Mesangial cell (primary cell): ENCODE results near the gene AIP. TPM values are rescaled to one million over a fixed set of nuclear protein-coding genes. Genes with fewer than 3 reads are reported as not detected.

ENCODE experiments used
- total RNA-seq: library from RNA; depleted of rRNA; stranded (reverse); fragments of >200 nt; gene quantifications from 2 replicates; pipeline ENCODE4 v1.2.3, GENCODE V29; 2015

The AIP gene
- 59.2 and 87.3 TPM in 2 replicates for total RNA-seq

GRCh38 chr11:67482827-67483798 is at the start of gene AIP:
TSS of gene AIP (plus strand) at chr11:67483026. CDS start at chr11:67483159, 133 bp downstream.

GRCh38 chr11:67437082-67437808 is 45.6 kb upstream of the AIP start, which contains the start of gene PTPRCAP:
TSS of gene PTPRCAP (minus strand) at chr11:67437682. CDS start at chr11:67437619, 63 bp downstream.

GRCh38 chr11:67452141-67452952 is 30.5 kb upstream of the AIP start, which contains the start of gene GPR152:
TSS of gene GPR152 (minus strand) at chr11:67452729. CDS start at chr11:67452724, 5 bp downstream.

GRCh38 chr11:67455054-67455453 is 27.8 kb upstream of the AIP start, which contains the start of gene CABP4:
TSS of gene CABP4 (plus strand) at chr11:67455354. CDS start at chr11:67455424, 70 bp downstream.

GRCh38 chr11:67468759-67469507 is 13.9 kb upstream of the AIP start, which contains the start of gene TMEM134:
TSS of gene TMEM134 (minus strand) at chr11:67469251. CDS start at chr11:67469192, 59 bp downstream.

GRCh38 chr11:67504950-67505581 is 22.2 kb downstream of the AIP start, which contains the start of gene PITPNM1:
TSS of gene PITPNM1 (minus strand) at chr11:67505363. CDS start at chr11:67504180, 1,183 bp downstream.

GRCh38 chr11:67507864-67508485 is 25.1 kb downstream of the AIP start, which contains the start of gene CDK2AP2:
TSS of gene CDK2AP2 (minus strand) at chr11:67508162. CDS start at chr11:67508082, 80 bp downstream.

GRCh38 chr11:67522844-67523555 is 40.2 kb downstream of the AIP start, which contains the start of gene CABP2:
TSS of gene CABP2 (minus strand) at chr11:67523446. CDS start at chr11:67523326, 120 bp downstream.

Other genes starting within 250 kb of the AIP start
- gene GRK2, start 216.6 kb upstream of the AIP start, total RNA-seq, result 36.5 and 39.3 TPM in 2 replicates
- gene ANKRD13D, start 193.7 kb upstream of the AIP start, total RNA-seq, result 31.4 and 32.5 TPM in 2 replicates
- gene SSH3, start 179.5 kb upstream of the AIP start, total RNA-seq, result 20.2 and 57.3 TPM in 2 replicates
- 117 and 123 TPM in 2 replicates for gene POLD4, start 129.5 kb upstream of the AIP start, total RNA-seq
- gene CLCF1, start 109.4 kb upstream of the AIP start, total RNA-seq, result 17.8 and 29.8 TPM in 2 replicates
- 7.4 and 9.8 TPM in 2 replicates for gene RAD9A, start 91.0 kb upstream of the AIP start, total RNA-seq
- gene PPP1CA, start 81.2 kb upstream of the AIP start, total RNA-seq, result 266 and 298 TPM in 2 replicates
- gene TBC1D10C, start 78.9 kb upstream of the AIP start, total RNA-seq, result 0.33 and 0.76 TPM in 2 replicates
- gene CARNS1, start 67.3 kb upstream of the AIP start, total RNA-seq, result 0.33 and 7.5 TPM in 2 replicates
- gene RPS6KB2, start 54.5 kb upstream of the AIP start, total RNA-seq, result 55.7 and 76.3 TPM in 2 replicates
- 0.25 and 1.8 TPM in 2 replicates for gene PTPRCAP, start 45.3 kb upstream of the AIP start, total RNA-seq
- gene CORO1B, start 39.5 kb upstream of the AIP start, total RNA-seq, result 145 and 203 TPM in 2 replicates
- gene GPR152, start 30.3 kb upstream of the AIP start, total RNA-seq, result not detected in 2 replicates
- gene CABP4, start 27.7 kb upstream of the AIP start, total RNA-seq, result not detected in 2 replicates
- gene TMEM134, start 13.8 kb upstream of the AIP start, total RNA-seq, result 58.2 and 61.9 TPM in 2 replicates
- 93.2 and 138 TPM in 2 replicates for gene PITPNM1, start 22.3 kb downstream of the AIP start, total RNA-seq
- 107 and 165 TPM in 2 replicates for gene CDK2AP2, start 25.1 kb downstream of the AIP start, total RNA-seq
- not detected in 2 replicates for gene CABP2, start 40.4 kb downstream of the AIP start, total RNA-seq
- gene GSTP1, start 100.8 kb downstream of the AIP start, total RNA-seq, result 2,936 and 3,710 TPM in 2 replicates
- gene NDUFV1, start 123.9 kb downstream of the AIP start, total RNA-seq, result 205 and 246 TPM in 2 replicates
- 19.1 and 27.5 TPM in 2 replicates for gene NUDT8, start 146.9 kb downstream of the AIP start, total RNA-seq
- not detected in 2 replicates for gene TBX10, start 156.7 kb downstream of the AIP start, total RNA-seq
- 0.13 TPM in 1 of 2 replicates, not detected in the other for gene ACY3, start 167.7 kb downstream of the AIP start, total RNA-seq
- not detected in 2 replicates for gene ALDH3B2, start 191.6 kb downstream of the AIP start, total RNA-seq